Activated CD4-positive, alpha-beta T cell treated with anti-CD3 and anti-CD28 coated beads, Interleukin-10, Interleukin-2, amounts not matched to agents 100 ng/mL and 50 ng/mL, durations not matched to agents 16 hours and 8 hours (primary cell): ENCODE results near the gene TGM2.
A peak's percentile ranks its signal among the peaks of the same experiment; 100 is the strongest.

Source experiments
- DNase-seq: peaks from one replicate; pipeline ENCODE4 v3.0.0-alpha.2; 2020

The TGM2 gene

GRCh38 chr20:38143646-38144554, 21.2 kb downstream of the TGM2 start:
- no peak for DNase-seq

- no peak for DNase-seq
Observed at GRCh38 chr20:38143238-38143645, 21.8 kb downstream of the TGM2 start.

GRCh38 chr20:38141889-38142494, 23.1 kb downstream of the TGM2 start:
- DNase-seq: no peak

- no peak for DNase-seq
Observed at GRCh38 chr20:38141204-38141888, 23.7 kb downstream of the TGM2 start.

GRCh38 chr20:38139977-38140753, 24.9 kb downstream of the TGM2 start:
- no peak for DNase-seq

GRCh38 chr20:38139156-38139912, 25.7 kb downstream of the TGM2 start:
- DNase-seq: no peak

- DNase-seq: no peak
Observed at GRCh38 chr20:38138086-38138778, 26.8 kb downstream of the TGM2 start.

GRCh38 chr20:38137441-38138037, 27.5 kb downstream of the TGM2 start:
- no peak for DNase-seq

GRCh38 chr20:38136421-38137245, 28.4 kb downstream of the TGM2 start:
- no peak for DNase-seq

GRCh38 chr20:38135651-38136420, 29.2 kb downstream of the TGM2 start:
- DNase-seq: no peak

- no peak for DNase-seq
Observed at GRCh38 chr20:38135271-38135650, 29.8 kb downstream of the TGM2 start.

- DNase-seq: peak; percentile 5
Observed at GRCh38 chr20:38134427-38135270, 30.4 kb downstream of the TGM2 start.

GRCh38 chr20:38133680-38134426, 31.2 kb downstream of the TGM2 start:
- DNase-seq: no peak

- DNase-seq: no peak
Observed at GRCh38 chr20:38132910-38133501, 32.1 kb downstream of the TGM2 start.

- no peak for DNase-seq
Observed at GRCh38 chr20:38132156-38132909, 32.7 kb downstream of the TGM2 start.

GRCh38 chr20:38131588-38132121, 33.4 kb downstream of the TGM2 start:
- no peak for DNase-seq
